HG02973 (cell line): ENCODE data around the gene ARHGEF3.

Source experiments
- ATAC-seq: cut with Tn5 transposase; IDR thresholded peaks from one replicate; pipeline ENCODE4 v1.9.1; 2021; ENCODE audit warnings: moderate library complexity; ENCODE audit not compliant: unreplicated experiment

The ARHGEF3 gene

DNA sequence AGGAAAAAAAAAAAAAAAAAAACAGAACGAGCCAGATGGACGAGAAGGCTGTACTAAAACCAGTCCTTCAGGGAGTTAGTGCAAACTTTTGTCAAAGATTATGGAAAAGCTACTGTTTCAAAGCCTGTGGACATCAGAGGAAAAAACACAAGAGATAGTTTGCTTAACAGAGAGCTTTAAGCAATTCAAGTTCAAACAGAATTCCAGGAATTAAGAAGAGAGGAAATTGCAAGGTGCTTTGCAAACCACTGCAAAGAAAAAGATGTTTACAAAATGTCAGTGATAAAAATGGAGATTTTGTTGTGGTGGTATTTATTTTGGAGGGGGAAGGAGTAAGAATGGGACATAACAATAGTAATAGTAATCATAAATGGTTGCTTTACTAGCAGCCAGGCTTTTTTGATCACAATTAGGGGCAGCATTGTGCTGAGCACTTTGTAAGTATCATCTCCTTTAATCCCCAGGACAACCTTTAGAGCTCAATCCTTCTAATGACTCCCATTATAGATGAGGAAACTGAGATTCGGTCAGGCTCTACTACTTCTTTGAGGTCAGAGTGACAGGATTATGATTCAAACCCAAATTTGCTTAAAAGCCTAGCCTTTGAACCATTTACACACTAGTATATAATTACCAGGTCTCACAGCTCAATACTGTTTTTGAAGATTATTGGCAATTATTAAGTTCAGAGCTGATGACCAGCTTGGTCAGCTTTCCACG is 22.4 kb upstream of the ARHGEF3 start:
- ATAC-seq, result no peak

DNA sequence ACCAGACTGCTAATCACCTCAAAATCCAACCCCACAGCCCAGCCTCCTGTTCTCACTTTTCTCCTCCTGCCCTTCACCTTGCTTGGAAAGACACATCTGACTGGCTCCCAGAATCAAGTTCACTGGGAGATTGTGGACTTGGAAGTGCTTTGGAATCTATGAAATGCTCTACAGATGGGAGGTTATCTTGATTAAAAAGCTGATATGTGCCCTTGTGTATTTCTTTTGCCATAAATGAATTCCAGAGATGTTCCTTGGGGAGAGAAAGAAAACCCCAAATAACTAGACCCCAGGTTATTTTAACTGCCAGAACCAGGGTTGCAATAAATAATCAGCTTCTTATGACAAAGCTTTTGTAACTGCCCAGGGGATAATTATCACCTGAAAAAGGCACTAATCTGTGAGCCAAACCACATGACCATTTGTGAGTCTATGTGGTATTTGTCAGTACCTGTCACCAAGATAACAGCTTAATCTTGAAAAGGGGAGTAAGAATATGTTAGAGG is 21.7 kb upstream of the ARHGEF3 start:
- no peak for ATAC-seq

DNA sequence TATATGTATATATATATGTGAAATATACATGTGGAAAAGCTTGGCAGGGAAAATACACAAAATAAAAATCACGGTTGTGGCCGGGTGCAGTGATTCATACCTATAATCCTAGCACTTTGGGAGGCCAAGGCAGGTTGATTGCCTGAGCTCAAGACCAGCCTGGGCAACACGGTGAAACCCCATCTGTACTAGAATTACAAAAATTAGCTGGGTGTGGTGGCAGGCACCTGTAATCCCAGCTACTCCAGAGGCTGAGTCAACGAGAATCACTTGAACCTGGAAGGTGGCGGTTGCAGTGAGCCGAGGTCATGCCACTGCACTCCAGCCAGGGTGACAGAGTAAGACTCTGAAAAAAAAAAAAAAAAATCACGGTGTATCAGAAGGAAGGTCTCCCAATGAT is 20.8 kb upstream of the ARHGEF3 start:
- ATAC-seq, result no peak

DNA sequence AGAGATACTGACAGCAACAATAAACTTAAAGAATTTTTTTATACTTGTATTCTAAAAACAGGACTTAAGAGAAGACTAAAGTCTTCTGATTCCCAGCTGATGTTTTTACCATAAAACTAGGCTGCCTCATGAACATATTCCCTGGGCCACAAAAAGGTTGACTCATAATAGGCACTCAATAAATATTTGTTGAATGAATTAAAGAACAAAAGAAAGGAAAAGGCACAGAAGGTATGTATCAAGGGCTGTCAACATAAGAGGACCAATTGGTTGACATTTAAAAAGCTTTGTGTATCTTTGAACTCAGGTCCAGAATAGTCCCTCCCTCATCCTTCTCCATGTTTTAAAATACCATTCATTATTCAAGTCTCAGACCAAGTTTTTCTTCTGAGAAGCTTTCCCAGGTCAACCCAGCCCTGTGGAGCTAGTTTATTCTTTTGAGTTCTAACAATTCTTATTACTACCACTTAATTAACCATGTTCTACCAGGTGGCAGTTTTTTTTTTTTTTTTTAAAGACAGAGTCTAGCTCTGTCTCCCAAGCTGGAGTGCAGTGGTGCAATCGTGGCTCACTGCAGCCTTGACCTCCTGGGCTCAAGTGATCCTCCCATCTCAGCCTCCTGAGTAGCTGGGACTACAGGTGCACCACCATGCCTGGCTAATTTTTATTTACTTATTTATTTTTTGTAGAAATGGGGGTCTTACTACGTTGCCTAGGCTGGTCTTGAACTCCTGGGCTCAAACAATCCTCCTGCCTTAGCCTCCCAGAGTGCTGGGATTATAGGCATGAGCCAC is 17.5 kb upstream of the ARHGEF3 start:
- ATAC-seq, result no peak

DNA sequence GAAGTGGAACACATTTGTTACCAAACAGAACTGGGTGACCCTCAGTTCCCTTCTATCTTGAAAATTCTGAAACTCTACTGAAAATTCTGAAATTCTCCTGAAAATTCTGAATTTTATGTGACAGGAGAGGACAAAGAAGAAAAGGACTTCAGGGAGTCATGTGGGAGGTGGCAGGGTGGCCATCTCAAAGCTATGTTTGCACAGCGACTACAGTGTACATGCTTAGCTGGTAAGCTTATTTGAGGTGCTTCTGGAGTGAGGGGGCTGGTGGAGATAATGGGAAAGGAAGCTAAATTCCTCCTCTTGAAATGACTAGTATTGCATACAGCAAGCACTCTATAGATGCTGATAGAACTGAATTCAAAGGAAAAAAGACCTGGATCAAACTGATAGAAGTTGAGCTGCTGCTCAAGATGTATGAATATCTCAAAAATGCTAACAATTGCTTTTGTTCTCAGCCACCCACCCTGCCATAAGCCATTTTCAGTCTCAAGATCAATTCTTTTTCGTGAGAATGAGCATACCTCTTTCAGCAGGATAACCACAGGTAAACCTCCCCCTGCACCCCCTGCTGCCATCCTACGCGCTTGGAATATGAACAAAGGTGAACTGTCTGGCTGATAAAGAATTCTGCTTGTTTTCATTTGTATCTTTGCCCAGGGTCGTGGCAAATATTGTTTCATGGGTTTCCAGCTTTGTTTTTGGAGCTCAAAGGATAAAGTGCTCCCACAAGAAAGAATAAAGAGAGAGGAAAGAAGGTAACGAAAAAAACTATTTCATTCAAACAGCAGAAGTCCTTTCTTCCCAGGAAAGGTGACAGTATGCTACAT is 16.6 kb upstream of the ARHGEF3 start:
- ATAC-seq, result no peak

DNA sequence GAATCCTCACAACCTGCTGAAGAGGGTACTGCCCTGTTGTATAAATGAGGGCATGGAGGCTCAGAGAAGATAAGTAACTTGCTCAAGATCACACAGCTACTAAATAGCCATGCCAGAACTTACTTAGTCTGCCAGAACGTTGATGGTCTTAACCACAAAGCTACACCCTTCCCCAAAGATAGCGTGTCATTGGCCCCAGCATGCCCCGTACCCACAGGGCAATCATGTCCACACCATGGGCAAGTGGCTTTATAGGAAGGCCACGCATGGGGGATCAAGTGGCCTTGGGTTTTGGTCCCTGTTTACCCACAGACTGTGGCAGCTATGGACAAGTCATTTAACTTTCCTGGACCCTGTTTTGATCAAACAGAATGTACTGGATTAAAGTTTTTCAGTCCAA is 15.9 kb upstream of the ARHGEF3 start:
- ATAC-seq, result no peak

DNA sequence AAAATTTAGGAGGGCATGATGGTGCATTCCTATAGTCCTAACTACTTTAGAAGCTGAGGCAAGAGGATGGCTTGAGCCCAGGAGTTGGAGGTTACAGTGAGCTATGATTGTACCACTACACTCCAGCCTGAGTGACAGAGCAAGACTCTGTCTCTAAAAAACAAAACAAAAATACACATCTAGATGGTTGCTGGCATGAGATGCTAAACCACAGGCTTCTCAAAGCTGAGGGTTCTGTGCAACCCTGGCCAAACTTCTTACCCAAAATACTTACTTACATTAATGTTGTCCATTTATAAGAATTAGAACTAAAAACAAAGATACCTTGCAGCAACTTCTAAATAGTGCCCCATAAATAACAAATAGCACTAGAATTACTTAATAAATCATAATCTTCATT is 14.3 kb upstream of the ARHGEF3 start:
- no peak for ATAC-seq

DNA sequence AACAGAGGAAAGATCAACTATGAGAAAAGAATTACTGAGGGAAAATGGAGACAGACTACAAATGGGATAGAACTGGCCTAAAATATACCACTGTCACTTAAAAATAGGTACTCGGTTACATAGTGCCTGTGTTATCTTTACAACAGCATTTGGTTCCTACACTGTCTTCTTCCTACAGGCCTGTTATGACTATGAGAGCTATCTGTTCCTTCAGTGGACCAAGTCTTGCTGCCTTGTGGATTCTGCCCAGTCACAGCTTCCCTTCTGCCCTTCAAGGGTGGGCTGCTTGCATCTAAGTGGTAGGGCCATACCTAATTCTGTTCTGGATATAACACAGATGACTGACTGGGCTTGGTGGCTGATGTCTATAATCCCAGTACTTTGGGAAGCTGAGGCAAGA is 13.8 kb upstream of the ARHGEF3 start:
- no peak for ATAC-seq

DNA sequence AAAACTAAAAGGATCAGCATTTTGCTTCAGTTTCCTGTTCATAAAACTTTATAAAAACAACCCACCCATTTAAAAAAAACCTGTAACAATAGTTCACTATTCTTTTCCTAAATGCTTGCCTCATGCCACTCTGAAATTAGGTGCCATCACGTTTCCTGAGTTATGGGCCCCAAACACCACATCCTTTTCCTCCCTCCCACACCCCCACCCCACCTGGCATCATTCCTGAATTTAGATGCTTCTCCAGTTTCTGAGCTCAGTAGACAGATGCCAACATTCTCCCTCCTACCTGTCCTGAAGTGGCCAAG is 11.9 kb upstream of the ARHGEF3 start:
- no peak for ATAC-seq

DNA sequence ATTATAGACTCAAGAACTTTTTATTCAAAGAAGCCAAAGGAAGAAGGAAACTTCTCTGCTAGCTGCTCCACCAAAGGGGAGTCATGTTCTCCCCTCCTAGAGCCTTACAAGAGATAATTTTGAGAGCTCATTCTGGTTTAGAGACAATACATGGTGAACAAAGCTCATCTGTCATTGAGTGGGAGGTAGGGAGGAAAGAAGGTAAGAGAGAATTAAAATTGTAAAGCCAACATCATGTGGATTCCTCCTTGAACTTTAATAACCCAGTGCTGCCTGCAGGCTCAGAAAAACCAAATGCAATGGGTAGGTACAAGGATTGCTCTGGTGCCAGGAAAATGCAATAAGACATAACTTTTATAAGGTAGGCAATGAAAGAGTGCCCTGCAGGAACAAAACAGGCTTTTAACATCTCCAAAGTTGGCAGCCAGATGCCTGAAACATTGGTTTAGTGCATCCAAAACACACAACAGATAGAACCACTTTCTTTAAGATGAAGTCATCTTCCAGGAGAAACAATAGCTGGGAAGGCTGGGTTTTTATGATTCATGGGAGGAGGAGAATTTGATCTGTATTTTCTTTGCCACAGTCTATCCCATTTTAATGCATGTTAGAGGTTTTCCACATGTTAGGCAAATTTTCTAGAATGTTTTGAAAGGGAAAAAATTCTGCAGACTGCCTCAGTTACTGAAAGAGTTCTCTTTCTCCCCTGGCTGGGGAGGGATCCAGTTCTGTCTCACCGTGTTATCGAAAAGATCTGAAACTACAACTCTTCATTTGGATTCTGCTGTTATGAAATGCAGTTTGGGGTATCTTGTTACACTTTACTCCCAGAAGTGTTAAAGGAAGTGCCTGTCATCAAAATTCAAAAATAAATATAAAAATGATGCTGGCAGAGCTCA is 11.3 kb upstream of the ARHGEF3 start:
- ATAC-seq, result no peak

DNA sequence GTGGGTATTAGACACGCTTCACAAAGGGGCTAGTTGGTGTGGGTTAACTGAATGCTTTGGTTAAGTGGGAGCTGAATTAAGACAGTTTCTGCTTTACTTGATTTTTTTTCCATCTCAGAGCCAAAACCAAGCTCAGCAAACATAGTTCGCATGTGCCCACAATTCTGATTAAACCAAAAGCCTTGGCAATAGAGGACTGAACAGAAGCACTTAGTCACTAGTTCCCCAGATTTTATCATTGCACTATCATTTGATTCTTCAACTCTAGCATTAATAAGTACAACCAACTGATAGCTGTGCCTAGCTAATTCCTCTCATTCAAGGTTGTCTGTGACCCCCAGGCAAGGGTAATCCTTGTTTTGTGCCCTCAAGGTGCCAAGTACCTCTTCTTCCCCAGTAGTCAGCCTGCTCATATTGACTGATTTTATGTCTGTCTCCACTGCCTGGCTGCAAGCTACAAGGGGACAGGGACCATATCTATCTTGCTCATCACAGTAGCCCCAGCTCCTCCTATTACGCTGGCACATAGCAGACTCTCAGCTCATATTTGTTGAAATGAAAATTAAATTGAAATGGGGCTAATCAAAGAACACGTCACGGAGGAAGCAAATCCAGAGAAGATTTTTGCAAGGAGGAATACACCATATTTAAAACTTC is 9.9 kb upstream of the ARHGEF3 start:
- ATAC-seq, result no peak

DNA sequence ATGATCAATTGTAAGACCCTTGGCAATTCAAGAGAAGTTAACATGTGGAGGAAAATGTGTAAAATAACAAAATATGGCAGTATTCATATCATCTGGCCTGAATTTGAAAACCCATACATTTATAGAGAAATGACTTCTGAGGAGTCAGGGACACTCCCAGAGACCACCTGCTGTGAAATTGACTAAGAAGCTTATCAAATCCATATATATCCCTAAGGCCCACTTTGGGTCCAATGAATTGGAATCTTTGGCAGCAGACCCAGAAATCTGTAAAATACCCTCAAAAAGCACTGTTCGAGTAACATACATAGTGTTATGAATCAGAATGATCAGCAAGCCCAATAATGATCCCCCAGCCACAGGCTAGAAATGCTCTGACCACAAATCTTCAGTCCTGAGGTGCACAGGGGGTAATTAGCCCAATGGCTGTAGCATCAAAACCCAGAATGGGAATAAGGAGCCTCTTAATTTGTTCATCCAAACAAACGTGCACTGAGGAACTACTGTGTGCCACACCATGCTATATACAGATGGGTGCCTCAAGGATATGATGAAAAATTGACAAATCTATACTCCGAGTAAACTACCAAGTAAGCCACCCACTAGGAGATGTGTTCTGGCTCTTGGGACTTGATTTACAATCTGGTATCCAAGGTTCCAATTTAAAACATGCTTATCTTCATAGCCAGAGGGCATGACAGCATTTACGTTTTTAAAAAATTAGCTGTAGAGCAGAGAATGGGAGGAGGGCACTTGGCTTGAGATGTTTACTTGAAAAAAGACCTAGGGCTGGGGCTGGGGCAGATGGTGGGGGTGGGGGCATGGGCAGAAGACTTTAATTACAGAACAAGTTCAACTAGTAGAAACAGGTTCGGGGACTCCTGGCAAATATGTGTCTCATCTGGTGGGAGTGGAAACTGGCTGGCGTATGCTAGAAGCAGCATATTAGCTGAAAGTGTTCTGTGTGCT is 9.1 kb upstream of the ARHGEF3 start:
- no peak for ATAC-seq

DNA sequence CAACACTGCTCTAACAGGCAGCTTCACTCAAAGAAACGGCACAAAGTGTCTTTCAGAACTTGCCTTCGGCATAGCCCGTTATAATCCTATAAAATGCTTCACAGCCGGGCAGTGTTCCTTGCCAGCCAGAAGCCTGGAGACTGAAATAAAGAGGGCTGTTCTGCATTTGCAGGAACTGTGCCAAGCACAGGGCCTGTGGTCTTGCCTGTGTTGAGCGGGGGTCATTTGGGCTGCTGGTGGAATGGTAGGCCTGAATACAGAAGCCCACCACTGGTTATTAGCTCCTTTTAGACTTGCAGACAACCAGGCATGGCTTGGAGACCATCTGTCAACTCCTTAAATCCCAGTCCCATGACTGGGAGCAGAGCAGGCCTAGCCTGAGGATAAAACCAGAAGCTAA is 4.7 kb upstream of the ARHGEF3 start:
- ATAC-seq, result no peak

DNA sequence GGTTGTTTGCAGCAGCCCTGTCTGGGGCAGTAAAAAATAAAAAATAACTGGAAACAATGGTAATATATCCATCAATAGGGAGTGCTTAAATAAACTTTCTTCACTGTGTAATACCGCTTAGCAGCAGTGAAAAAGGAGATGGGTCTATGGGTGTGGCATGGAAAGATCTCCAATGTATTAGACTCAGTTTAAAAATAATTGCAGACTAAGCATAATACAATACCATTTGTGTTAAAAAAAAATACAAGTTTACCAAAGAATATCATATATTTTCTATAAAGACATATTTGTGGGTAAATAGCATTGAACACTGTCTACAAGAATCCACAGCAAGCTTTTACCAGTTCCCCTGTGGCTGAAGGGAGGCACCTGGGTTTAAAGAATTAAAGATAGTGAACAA is 1.0 kb upstream of the ARHGEF3 start:
- ATAC-seq, result no peak

DNA sequence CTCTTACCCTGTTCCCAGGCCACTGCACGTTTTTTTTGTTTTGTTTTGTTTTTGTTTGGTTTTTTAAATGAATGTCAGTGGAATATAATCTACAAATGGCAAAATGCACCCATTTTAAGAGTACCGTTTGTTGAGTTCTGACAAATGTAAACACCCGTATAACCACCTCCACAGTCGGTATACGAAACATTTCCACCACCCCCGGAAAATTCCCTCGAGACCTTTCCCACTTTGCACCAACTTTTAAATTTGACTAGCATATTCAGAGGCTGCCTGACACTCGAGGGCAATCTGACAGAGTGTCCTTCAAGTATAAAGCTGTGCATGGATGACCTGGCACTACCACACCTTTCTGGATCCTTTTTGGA is 613 bp upstream of the ARHGEF3 start:
- no peak for ATAC-seq

DNA sequence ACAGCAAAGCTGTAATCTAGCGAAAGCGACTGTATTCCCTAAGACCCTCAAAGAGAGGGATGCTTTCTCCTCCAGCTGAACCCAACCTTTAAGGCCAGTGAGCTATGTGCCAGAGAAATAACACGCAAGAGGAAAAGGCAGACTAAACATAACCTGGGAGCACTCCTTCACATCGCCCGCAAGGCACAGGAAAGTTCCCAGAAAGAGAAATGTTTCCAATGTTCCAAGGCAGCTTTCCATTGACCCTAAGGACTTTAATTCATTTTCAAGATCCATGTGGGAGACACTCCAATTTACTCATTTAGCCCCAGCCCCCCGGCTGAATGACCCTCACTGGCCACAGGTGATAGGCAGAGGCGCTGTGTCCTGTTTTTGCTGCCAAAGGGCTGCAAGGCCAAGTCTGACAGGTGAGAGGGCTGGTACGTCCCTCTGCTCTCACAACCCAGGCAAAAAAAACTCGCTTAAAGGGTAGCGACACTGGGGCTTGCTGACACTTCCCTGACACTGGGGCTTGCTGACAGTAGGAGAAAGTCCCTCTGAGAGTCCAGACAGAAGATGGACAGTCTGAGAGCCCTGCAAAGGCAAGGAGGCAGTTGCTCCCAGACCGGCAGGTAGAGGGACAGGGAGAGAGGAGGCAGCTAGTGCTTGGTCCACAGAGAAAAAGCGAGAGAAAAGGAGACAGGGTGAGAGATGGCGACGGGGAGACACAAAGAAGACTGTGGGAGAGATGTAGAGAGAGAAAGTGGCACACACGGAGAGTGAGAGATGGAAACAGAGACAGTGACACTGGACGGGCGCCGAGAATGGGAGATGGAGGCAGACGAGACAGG is 702 bp downstream of the ARHGEF3 start:
- ATAC-seq, result no peak

DNA sequence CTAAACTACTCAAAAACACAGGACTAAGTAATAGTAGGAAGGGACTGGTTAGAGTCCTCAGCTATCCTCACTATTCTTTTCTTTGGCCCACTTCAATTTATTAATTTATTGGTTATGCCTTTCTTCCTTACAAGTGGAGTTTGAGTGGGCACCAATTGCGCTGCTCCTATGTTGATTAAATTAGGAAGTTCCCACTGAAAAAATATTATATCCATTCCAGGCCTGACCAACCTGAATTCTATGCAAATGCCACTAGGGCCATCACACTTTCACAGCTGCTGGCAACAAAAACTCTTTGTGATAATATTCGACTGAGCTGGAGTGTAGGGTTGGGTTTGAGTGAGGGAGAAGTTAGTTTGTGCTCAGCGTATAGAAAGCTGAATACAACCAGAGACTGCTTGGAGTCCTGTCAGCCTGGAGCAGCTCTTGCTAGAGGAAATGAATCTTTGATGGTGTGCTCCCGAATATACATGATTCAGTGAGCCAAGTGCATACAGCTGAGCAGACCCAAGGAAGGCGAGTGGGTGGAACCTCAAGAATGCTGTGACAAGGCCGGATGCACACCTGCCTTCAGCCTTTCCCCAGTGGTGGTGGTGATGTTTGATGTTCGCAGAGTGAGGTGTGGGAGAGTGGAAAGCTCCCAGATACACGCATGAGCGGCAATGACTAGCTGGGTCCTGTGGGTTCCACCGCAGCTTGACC is 1.5 kb downstream of the ARHGEF3 start:
- ATAC-seq, result peak; percentile 36
